Osteocyte (in vitro differentiated cells): ENCODE data around the gene ETHE1. TPM values are rescaled to one million over a fixed set of nuclear protein-coding genes. Genes with fewer than 3 reads are reported as not detected.

Experiments
- DNase-seq: peaks from one replicate; pipeline ENCODE4 v3.0.0; 2021; ENCODE audit warnings: mixed read lengths; ENCODE audit not compliant: unreplicated experiment; ENCODE audit errors: extremely low spot score
- H3K27ac Mint-ChIP-seq: one replicate; pipeline ENCODE4 v1.8.0; 2021; ENCODE audit warnings: mild to moderate bottlenecking, mixed read lengths; ENCODE audit not compliant: unreplicated experiment
- H3K27me3 Mint-ChIP-seq: one replicate; pipeline ENCODE4 v1.8.0; 2021; ENCODE audit warnings: mixed read lengths; ENCODE audit not compliant: unreplicated experiment
- H3K36me3 Mint-ChIP-seq: one replicate; pipeline ENCODE4 v1.8.0; 2021; ENCODE audit warnings: mixed read lengths; ENCODE audit not compliant: unreplicated experiment
- H3K4me1 Mint-ChIP-seq: one replicate; pipeline ENCODE4 v1.8.0; 2021; ENCODE audit warnings: mixed read lengths; ENCODE audit not compliant: unreplicated experiment
- H3K4me3 Mint-ChIP-seq: one replicate; pipeline ENCODE4 v1.8.0; 2021; ENCODE audit warnings: mild to moderate bottlenecking, moderate library complexity, mixed read lengths; ENCODE audit not compliant: unreplicated experiment
- H3K9me3 Mint-ChIP-seq: one replicate; pipeline ENCODE4 v1.8.0; 2021; ENCODE audit warnings: mixed read lengths; ENCODE audit not compliant: unreplicated experiment
- CTCF ChIP-seq: fragments of 200-600 bp; sonication (generic); IDR thresholded peaks from 2 replicates; pipeline ENCODE4 v1.5.0; 2021; ENCODE audit warnings: antibody characterized with exemption, mild to moderate bottlenecking, moderate library complexity
- total RNA-seq: library from RNA; stranded (reverse); gene quantifications from 2 replicates; pipeline ENCODE4 v1.2.1, GENCODE V29; 2021

Gene ETHE1
- total RNA-seq, 1 donor from 2014 or later: 41.8 TPM

GRCh38 chr19:43562698-43563241 lies 35.8 kb upstream of the ETHE1 start:
- peak overlapping the region; percentile 79 for H3K27ac Mint-ChIP-seq

GRCh38 chr19:43562226-43562697 lies 35.3 kb upstream of the ETHE1 start:
- H3K36me3 Mint-ChIP-seq: peaks cover 13% of the 10 kb centered on the region
- TF ChIP-seq CTCF: no peak
- H3K27me3 Mint-ChIP-seq: no peaks in the 10 kb centered on the region
- H3K4me3 Mint-ChIP-seq: no peak overlapping the region
- no peaks in the 10 kb centered on the region for H3K9me3 Mint-ChIP-seq
- H3K27ac Mint-ChIP-seq: peak overlapping the region; percentile 79
- no peak for DNase-seq
- H3K4me1 Mint-ChIP-seq: peaks cover 16% of the 10 kb centered on the region

More at GRCh38 chr19:43562698-43563241, 35.8 kb upstream of the ETHE1 start:
- H3K27me3 Mint-ChIP-seq: no peaks in the 10 kb centered on the region
- peak; percentile 90 for DNase-seq
- peaks cover 11% of the 10 kb centered on the region for H3K36me3 Mint-ChIP-seq
- TF ChIP-seq CTCF: no peak
- H3K4me3 Mint-ChIP-seq: no peak overlapping the region
- peaks cover 16% of the 10 kb centered on the region for H3K4me1 Mint-ChIP-seq
- no peaks in the 10 kb centered on the region for H3K9me3 Mint-ChIP-seq

GRCh38 chr19:43561139-43561970 lies 34.4 kb upstream of the ETHE1 start:
- H3K36me3 Mint-ChIP-seq: peaks cover 11% of the 10 kb centered on the region
- H3K4me3 Mint-ChIP-seq: no peak overlapping the region
- no peaks in the 10 kb centered on the region for H3K27me3 Mint-ChIP-seq
- peaks cover 16% of the 10 kb centered on the region for H3K4me1 Mint-ChIP-seq
- peak overlapping the region; percentile 79 for H3K27ac Mint-ChIP-seq
- H3K9me3 Mint-ChIP-seq: no peaks in the 10 kb centered on the region
- no peak for DNase-seq
- no peak for TF ChIP-seq CTCF

- Mint-ChIP-seq H3K4me1 (peaks cover 16% of the 10 kb centered on the region), H3K27me3 (no peaks in the 10 kb centered on the region), H3K27ac (peak overlapping the region; percentile 25), H3K36me3 (peaks cover 11% of the 10 kb centered on the region), H3K9me3 (no peaks in the 10 kb centered on the region), H3K4me3 (no peak overlapping the region)
- no peak for TF ChIP-seq CTCF
- no peak for DNase-seq
These were observed 33.7 kb upstream of the ETHE1 start for GRCh38 chr19:43560687-43561086.

- Mint-ChIP-seq H3K9me3 (no peaks in the 10 kb centered on the region), H3K4me1 (no peaks in the 10 kb centered on the region), H3K36me3 (peaks cover 22% of the 10 kb centered on the region), H3K27me3 (no peaks in the 10 kb centered on the region), H3K4me3 (no peak overlapping the region), H3K27ac (no peak overlapping the region)
- TF ChIP-seq CTCF: peak; percentile 75
- DNase-seq: peak; percentile 89
These were observed 28.3 kb upstream of the ETHE1 start for GRCh38 chr19:43555185-43555770.
